Adrenal gland (tissue), 5 donors: ENCODE data around the gene ADAM17.

Source experiments
- CTCF ChIP-seq, 6 experiments: fragments of 450-650 bp in 4 of 6; fragments of 200-600 bp in 2 of 6; sonication (generic) in 1 of 6; IDR thresholded peaks; 1 replicate in 5 of 6; 2 replicates in 1 of 6; pipeline versions ENCODE4 v1.5.1 to v1.8.0; 2016 to 2021; ENCODE audit warnings: antibody characterized with exemption in 6 of 6, mild to moderate bottlenecking in 2 of 6, moderate library complexity in 1 of 6
- POLR2A ChIP-seq, 2 donors: fragments of 450-650 bp; IDR thresholded peaks; one replicate each; pipeline ENCODE4 v1.6.1; 2017; ENCODE audit warnings: antibody characterized with exemption in 2 of 2, mild to moderate bottlenecking in 2 of 2, moderate library complexity in 1 of 2
- donor health status: DM: no; HTN: no; CAD: no.

GRCh38 chr2:9596621-9597311 lies 41.1 kb upstream of the ADAM17 start:
- TF ChIP-seq CTCF (IDR thresholded peaks at IDR 0.05) = no peak
- no peak for TF ChIP-seq POLR2A (IDR thresholded peaks at IDR 0.05)
